H1 (cell line): ENCODE data around the gene DGKI. TPM values are rescaled to one million over a fixed set of nuclear protein-coding genes. Genes with fewer than 3 reads are reported as not detected.

Source experiments
- CTBP2 ChIP-seq: IDR thresholded peaks from 2 replicates; pipeline ENCODE4 v1.7.0; 2011; ENCODE audit warnings: borderline replicate concordance, mild to moderate bottlenecking, moderate library complexity, mixed read lengths, low read length; ENCODE audit not compliant: insufficient read depth, insufficient read length
- polyA plus RNA-seq, 7 experiments: library from polyadenylated mRNA; depleted of rRNA in 3 of 7; stranded (reverse) in 5 of 7; unstranded in 2 of 7; fragments of >200 nt in 5 of 7; fragments of 200-250 nt in 2 of 7; gene quantifications; 1 replicate in 5 of 7; 2 replicates in 1 of 7; 4 replicates in 1 of 7; pipeline versions ENCODE4 v1.2.1 to v1.2.3, GENCODE V29; 2011 to 2013; ENCODE audit warnings: missing spikeins in 2 of 7, mixed read lengths in 2 of 7
- total RNA-seq: library from RNA; stranded (reverse); fragmentation: NEBNext Ultra II Directional; extraction: Animal tissue kit (Norgen Biotek cat#: 25700); gene quantifications from 2 replicates; pipeline ENCODE4 v1.2.1, GENCODE V29; 2021

Gene DGKI
- total and polyA plus RNA-seq, 2 of the 8 experiments (the other 6 are each of a cell fraction or from before 2014, with no cell fraction given): 0.20 to 0.71 TPM

DNA sequence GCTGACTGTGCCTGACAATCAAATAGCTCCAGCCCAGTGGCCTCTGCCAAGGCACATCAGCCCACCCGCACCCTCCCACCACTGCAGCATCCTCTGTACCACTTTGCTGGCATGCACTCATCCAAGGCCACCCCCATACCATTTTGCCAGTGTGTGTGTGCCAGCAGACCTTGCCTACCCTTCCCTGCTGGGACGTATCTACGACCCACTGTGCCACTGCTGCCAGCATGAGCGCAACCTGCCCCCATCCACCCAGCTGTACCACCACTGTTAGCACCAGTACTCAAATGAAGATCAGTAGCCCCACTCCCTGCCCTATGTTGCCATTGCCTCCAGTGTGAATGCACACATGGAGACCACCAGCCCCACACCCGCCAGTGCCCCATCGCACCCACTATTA lies 353.9 kb downstream of the DGKI start (continued):
- no peak for TF ChIP-seq CTBP2
